ENCODE measurements around the gene SLIT1.
A peak's percentile ranks its signal among the peaks of the same experiment; 100 is the strongest.

Gene SLIT1

DNA sequence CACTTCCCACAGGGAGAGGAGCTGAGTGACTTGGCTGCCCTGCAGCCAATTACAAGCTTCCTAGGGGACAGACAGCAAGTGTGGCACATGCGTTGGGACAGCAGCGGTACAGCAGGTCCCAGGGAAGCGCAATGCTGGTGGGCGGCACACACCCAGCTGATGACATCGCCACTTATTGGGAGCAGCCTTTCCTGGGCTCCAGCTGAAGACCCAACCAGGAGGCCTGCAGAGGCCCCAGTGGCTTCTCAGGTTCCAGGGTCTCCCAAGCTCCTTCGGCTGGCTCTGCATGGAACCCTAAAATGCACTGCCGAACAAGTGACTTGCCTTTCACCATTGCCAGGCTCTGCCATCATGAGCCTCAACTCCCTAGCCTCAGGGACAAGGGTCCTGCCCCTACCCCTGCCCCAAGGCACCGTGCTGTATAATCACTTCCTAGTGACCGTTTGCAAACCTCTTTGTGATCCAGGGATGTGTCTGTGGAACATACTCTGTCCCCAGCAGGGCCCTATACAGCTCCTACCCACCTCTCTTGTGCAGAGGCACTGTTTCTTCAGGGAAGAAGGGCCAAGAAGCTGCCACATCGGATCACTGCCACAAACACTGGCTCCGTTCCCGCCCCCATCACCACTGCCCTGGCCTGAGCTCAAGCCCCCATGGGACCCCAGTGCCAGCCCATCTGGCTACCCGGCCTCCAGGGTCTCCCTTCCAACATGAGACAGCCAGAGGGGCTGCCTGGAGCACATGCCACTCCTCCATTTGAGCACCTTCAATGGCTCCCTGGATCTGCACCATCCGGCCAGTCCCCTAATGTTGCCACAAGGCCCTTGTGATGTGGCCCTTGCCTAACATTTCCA, 19.3 kb upstream of the SLIT1 start:
- Histone ChIP-seq H3K27ac (ENCODE audit: low read depth, low read length) (no peak overlapping the region), H3K27me3 (ENCODE audit: control insufficient read depth in 5 of 5, insufficient read depth in 4 of 5, low read length in 5 of 5) (peaks cover 0 to 6% (median 5%) of the 10 kb centered on the region in 5 donors), H3K4me3 (ENCODE audit: low read depth in 1 of 5, low read length in 5 of 5) (no peak overlapping the region), H3K4me1 (ENCODE audit: control insufficient read depth in 5 of 5, insufficient read depth in 5 of 5, low read length in 5 of 5) (no peaks in the 10 kb centered on the region), H3K36me3 (ENCODE audit: control insufficient read depth in 5 of 5, insufficient read depth in 5 of 5, low read length in 5 of 5) (no peaks in the 10 kb centered on the region), H3K9me3 (ENCODE audit: control insufficient read depth in 5 of 5, low read length in 5 of 5) (no peaks in the 10 kb centered on the region), H3K9ac (ENCODE audit: low read length in 5 of 5) (no peak overlapping the region)

- no peak overlapping the region for H3K9ac ChIP-seq (ENCODE audit: low read length in 5 of 5)
- no peaks in the 10 kb centered on the region for H3K9me3 ChIP-seq (ENCODE audit: control insufficient read depth in 5 of 5, low read length in 5 of 5)
- H3K4me1 ChIP-seq (ENCODE audit: control insufficient read depth in 5 of 5, insufficient read depth in 5 of 5, low read length in 5 of 5), result no peaks in the 10 kb centered on the region
- H3K36me3 ChIP-seq (ENCODE audit: control insufficient read depth in 5 of 5, insufficient read depth in 5 of 5, low read length in 5 of 5), result no peaks in the 10 kb centered on the region
- no peak overlapping the region for H3K27ac ChIP-seq (ENCODE audit: low read depth, low read length)
- H3K4me3 ChIP-seq (ENCODE audit: low read depth in 1 of 5, low read length in 5 of 5), result no peak overlapping the region
- peaks cover 0 to 6% (median 5%) of the 10 kb centered on the region in 5 donors for H3K27me3 ChIP-seq (ENCODE audit: control insufficient read depth in 5 of 5, insufficient read depth in 4 of 5, low read length in 5 of 5)
Measured at GRCh38 chr10:97203220-97203619, 17.5 kb upstream of the SLIT1 start.

DNA sequence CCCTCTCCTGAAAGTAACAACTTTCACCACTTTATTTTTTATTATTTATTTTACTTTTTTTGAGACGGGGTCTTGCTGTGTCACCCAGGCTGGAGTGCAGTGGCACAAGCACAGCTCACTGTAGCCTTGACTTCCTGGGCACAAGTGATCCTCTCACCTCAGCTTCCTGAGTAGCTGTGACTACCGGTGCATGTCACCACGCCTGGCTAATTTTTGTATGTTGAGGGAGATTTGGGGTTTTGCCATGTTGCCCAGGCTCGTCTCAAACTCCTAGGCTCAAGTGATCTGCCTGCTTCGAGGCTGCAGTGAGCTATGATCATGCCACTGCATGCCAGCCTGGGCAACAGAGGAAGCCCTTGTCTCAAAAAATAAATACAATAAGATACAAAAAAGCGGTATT, 14.9 kb upstream of the SLIT1 start:
- no peak overlapping the region for H3K4me3 ChIP-seq (ENCODE audit: low read depth in 1 of 5, low read length in 5 of 5)
- no peaks in the 10 kb centered on the region for H3K36me3 ChIP-seq (ENCODE audit: control insufficient read depth in 5 of 5, insufficient read depth in 5 of 5, low read length in 5 of 5)
- no peak overlapping the region for H3K9ac ChIP-seq (ENCODE audit: low read length in 5 of 5)
- peaks cover 2 to 9% (median 4%) of the 10 kb centered on the region in 5 donors for H3K27me3 ChIP-seq (ENCODE audit: control insufficient read depth in 5 of 5, insufficient read depth in 4 of 5, low read length in 5 of 5)
- peaks cover 0 to 11% (median 10%) of the 10 kb centered on the region in 5 donors for H3K4me1 ChIP-seq (ENCODE audit: control insufficient read depth in 5 of 5, insufficient read depth in 5 of 5, low read length in 5 of 5)
- no peaks in the 10 kb centered on the region for H3K9me3 ChIP-seq (ENCODE audit: control insufficient read depth in 5 of 5, low read length in 5 of 5)
- H3K27ac ChIP-seq (ENCODE audit: low read depth, low read length), result no peak overlapping the region

DNA sequence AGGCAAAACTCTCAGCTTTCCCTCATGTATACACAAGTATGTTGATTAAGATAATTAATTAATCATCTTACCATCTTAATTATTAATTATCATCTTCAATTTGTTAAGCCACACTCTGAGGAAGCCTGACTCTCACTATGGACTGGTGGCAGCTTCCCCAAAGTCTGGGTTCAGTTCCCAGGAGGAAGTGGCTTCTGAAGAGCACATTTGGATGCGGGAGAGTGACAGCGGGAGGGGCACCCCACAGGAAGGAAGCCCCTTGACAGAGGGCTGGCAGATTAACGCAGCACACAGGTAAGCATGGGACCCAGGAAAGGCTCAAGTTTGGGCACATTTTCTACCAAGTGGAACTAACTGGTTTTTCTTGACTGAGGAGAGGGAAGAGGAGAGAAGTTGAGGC, 13.4 kb upstream of the SLIT1 start:
- H3K27ac ChIP-seq (ENCODE audit: low read depth, low read length), result no peak overlapping the region
- H3K9ac ChIP-seq (ENCODE audit: low read length in 5 of 5), result no peak overlapping the region
- peaks cover 5 to 10% (median 7%) of the 10 kb centered on the region in 5 donors for H3K27me3 ChIP-seq (ENCODE audit: control insufficient read depth in 5 of 5, insufficient read depth in 4 of 5, low read length in 5 of 5)
- no peaks in the 10 kb centered on the region for H3K36me3 ChIP-seq (ENCODE audit: control insufficient read depth in 5 of 5, insufficient read depth in 5 of 5, low read length in 5 of 5)
- H3K4me1 ChIP-seq (ENCODE audit: control insufficient read depth in 5 of 5, insufficient read depth in 5 of 5, low read length in 5 of 5), result peaks cover 0 to 11% (median 10%) of the 10 kb centered on the region in 5 donors
- no peaks in the 10 kb centered on the region for H3K9me3 ChIP-seq (ENCODE audit: control insufficient read depth in 5 of 5, low read length in 5 of 5)
- H3K4me3 ChIP-seq (ENCODE audit: low read depth in 1 of 5, low read length in 5 of 5), result no peak overlapping the region

GRCh38 chr10:97197030-97197500, 11.3 kb upstream of the SLIT1 start:
- no peak overlapping the region for H3K27ac ChIP-seq (ENCODE audit: low read depth, low read length)
- H3K4me1 ChIP-seq (ENCODE audit: control insufficient read depth in 5 of 5, insufficient read depth in 5 of 5, low read length in 5 of 5), result peaks cover 0 to 11% (median 10%) of the 10 kb centered on the region in 5 donors
- no peak overlapping the region for H3K9ac ChIP-seq (ENCODE audit: low read length in 5 of 5)
- no peaks in the 10 kb centered on the region for H3K36me3 ChIP-seq (ENCODE audit: control insufficient read depth in 5 of 5, insufficient read depth in 5 of 5, low read length in 5 of 5)
- H3K9me3 ChIP-seq (ENCODE audit: control insufficient read depth in 5 of 5, low read length in 5 of 5), result no peaks in the 10 kb centered on the region
- H3K4me3 ChIP-seq (ENCODE audit: low read depth in 1 of 5, low read length in 5 of 5), result peak overlapping the region in 1 of 5 donors; percentile 70
- H3K27me3 ChIP-seq (ENCODE audit: control insufficient read depth in 5 of 5, insufficient read depth in 4 of 5, low read length in 5 of 5), result peaks cover 7 to 22% (median 9%) of the 10 kb centered on the region in 5 donors

DNA sequence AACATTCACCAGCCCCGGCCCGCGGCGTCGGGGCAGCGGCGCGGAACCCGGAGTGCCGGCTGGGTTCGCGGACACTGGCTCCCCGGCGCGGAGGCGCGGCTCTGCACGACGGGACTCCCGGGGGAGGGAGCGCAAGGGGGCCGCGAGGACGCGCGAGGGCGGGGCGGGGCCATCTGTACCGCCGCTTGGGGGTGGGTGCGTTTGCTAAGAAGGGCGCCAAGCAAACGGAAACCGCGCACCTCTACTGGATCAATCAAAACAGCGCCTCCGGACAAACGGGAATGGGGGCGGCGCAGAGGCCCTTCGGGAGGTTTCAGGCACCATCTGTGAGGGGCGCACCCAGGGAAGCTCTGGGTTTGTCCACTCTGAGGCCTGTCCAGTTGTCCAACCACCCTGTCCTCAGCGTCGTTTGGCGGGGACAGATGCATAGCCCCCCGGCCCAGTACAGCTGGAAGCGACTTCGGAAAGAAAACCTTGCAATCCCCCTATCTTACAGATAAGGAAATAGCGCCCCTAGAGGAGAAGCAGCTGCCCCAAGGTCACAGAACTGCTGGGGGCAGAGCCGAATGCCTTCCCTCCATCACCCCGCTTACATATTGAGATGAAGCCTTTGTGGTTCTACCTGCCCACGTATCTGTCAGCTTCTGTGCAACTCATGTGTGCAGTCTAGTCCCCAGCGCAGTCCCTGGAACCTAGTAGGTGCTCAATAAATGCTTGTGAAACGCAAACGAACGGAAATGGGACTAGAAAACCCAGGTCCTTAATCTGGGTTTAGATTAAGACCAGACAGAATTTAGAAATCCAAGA, 10.7 kb upstream of the SLIT1 start:
- Histone ChIP-seq H3K27me3 (ENCODE audit: control insufficient read depth in 5 of 5, insufficient read depth in 4 of 5, low read length in 5 of 5) (peaks cover 7 to 23% (median 13%) of the 10 kb centered on the region in 5 donors), H3K4me3 (ENCODE audit: low read depth in 1 of 5, low read length in 5 of 5) (peak overlapping the region; percentile 66 to 71 (median 68)), H3K9ac (ENCODE audit: low read length in 5 of 5) (peak overlapping the region in 3 of 5 donors; percentile 39 to 53 (median 43)), H3K36me3 (ENCODE audit: control insufficient read depth in 5 of 5, insufficient read depth in 5 of 5, low read length in 5 of 5) (no peaks in the 10 kb centered on the region), H3K27ac (ENCODE audit: low read depth, low read length) (no peak overlapping the region), H3K9me3 (ENCODE audit: control insufficient read depth in 5 of 5, low read length in 5 of 5) (no peaks in the 10 kb centered on the region), H3K4me1 (ENCODE audit: control insufficient read depth in 5 of 5, insufficient read depth in 5 of 5, low read length in 5 of 5) (peaks cover 0 to 11% (median 10%) of the 10 kb centered on the region in 5 donors)

- H3K27me3 ChIP-seq (ENCODE audit: control insufficient read depth in 5 of 5, insufficient read depth in 4 of 5, low read length in 5 of 5), result peaks cover 7 to 23% (median 13%) of the 10 kb centered on the region in 5 donors
- H3K9me3 ChIP-seq (ENCODE audit: control insufficient read depth in 5 of 5, low read length in 5 of 5), result no peaks in the 10 kb centered on the region
- H3K9ac ChIP-seq (ENCODE audit: low read length in 5 of 5), result peak overlapping the region in 1 of 5 donors; percentile 43
- H3K4me1 ChIP-seq (ENCODE audit: control insufficient read depth in 5 of 5, insufficient read depth in 5 of 5, low read length in 5 of 5), result peaks cover 0 to 11% (median 10%) of the 10 kb centered on the region in 5 donors
- no peaks in the 10 kb centered on the region for H3K36me3 ChIP-seq (ENCODE audit: control insufficient read depth in 5 of 5, insufficient read depth in 5 of 5, low read length in 5 of 5)
- H3K27ac ChIP-seq (ENCODE audit: low read depth, low read length), result no peak overlapping the region
- peak overlapping the region; percentile 43 to 71 (median 67) for H3K4me3 ChIP-seq (ENCODE audit: low read depth in 1 of 5, low read length in 5 of 5)
Measured at GRCh38 chr10:97195706-97196222, 10.0 kb upstream of the SLIT1 start.

DNA sequence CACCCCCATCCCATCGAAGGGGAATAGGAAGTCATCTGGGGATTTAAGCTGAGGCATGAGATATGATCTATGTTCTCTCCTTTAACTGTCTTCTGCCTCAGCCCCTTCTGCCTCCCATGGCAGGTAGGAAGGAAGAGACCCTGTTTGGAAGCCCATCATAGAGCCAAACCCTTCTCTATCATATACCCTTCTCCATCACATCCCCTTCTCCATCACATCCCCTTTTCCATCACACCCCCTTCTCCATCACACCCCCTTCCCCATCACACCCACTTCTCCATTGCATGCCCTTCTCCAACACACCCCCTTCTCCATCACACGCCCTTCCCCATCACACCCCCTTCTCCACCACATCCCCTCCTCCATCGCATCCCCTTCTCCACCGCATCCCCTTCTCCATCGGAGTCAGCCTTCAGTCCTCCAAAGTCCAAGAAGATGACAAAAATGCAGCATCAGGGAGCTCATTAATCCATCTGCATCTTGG, 7.2 kb upstream of the SLIT1 start:
- no peak overlapping the region for H3K4me3 ChIP-seq (ENCODE audit: low read depth in 1 of 5, low read length in 5 of 5)
- peaks cover 0 to 11% (median 10%) of the 10 kb centered on the region in 5 donors for H3K4me1 ChIP-seq (ENCODE audit: control insufficient read depth in 5 of 5, insufficient read depth in 5 of 5, low read length in 5 of 5)
- H3K27me3 ChIP-seq (ENCODE audit: control insufficient read depth in 5 of 5, insufficient read depth in 4 of 5, low read length in 5 of 5), result peaks cover 7 to 25% (median 16%) of the 10 kb centered on the region in 5 donors
- H3K27ac ChIP-seq (ENCODE audit: low read depth, low read length), result no peak overlapping the region
- no peaks in the 10 kb centered on the region for H3K9me3 ChIP-seq (ENCODE audit: control insufficient read depth in 5 of 5, low read length in 5 of 5)
- no peak overlapping the region for H3K9ac ChIP-seq (ENCODE audit: low read length in 5 of 5)
- no peaks in the 10 kb centered on the region for H3K36me3 ChIP-seq (ENCODE audit: control insufficient read depth in 5 of 5, insufficient read depth in 5 of 5, low read length in 5 of 5)

DNA sequence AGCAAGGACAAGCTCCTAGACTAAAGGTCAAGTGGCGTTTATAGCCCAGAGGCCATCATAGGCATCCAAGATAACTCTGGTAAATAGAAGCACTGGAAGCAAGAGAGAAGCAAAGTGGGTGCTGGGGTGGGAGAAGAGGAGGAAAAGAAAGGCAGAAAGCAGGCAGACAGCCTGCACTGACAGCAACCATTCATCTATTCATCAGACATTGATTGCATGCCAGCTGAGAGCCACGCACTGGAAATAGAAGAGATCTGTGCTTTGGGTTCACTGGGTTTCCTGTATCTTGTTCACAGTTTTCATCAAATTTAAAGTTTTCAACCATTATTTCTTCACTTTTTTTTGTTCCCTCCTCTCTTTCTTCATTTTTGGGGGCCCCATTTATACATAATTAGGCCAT, 4.7 kb upstream of the SLIT1 start:
- Histone ChIP-seq H3K9me3 (ENCODE audit: control insufficient read depth in 5 of 5, low read length in 5 of 5) (no peaks in the 10 kb centered on the region), H3K4me1 (ENCODE audit: control insufficient read depth in 5 of 5, insufficient read depth in 5 of 5, low read length in 5 of 5) (peaks cover 0 to 4% (median 4%) of the 10 kb centered on the region in 5 donors), H3K9ac (ENCODE audit: low read length in 5 of 5) (no peak overlapping the region), H3K36me3 (ENCODE audit: control insufficient read depth in 5 of 5, insufficient read depth in 5 of 5, low read length in 5 of 5) (no peaks in the 10 kb centered on the region), H3K27me3 (ENCODE audit: control insufficient read depth in 5 of 5, insufficient read depth in 4 of 5, low read length in 5 of 5) (peaks cover 15 to 35% (median 31%) of the 10 kb centered on the region in 5 donors), H3K4me3 (ENCODE audit: low read depth in 1 of 5, low read length in 5 of 5) (no peak overlapping the region), H3K27ac (ENCODE audit: low read depth, low read length) (no peak overlapping the region)

All from subcutaneous abdominal adipose tissue (tissue), 5 donors.